GM18861 (cell line): ENCODE results near the gene TBK1.

Experiments used
- ATAC-seq: cut with Tn5 transposase; IDR thresholded peaks from one replicate; pipeline ENCODE4 v1.9.1; 2021; ENCODE audit not compliant: unreplicated experiment

The TBK1 gene

DNA sequence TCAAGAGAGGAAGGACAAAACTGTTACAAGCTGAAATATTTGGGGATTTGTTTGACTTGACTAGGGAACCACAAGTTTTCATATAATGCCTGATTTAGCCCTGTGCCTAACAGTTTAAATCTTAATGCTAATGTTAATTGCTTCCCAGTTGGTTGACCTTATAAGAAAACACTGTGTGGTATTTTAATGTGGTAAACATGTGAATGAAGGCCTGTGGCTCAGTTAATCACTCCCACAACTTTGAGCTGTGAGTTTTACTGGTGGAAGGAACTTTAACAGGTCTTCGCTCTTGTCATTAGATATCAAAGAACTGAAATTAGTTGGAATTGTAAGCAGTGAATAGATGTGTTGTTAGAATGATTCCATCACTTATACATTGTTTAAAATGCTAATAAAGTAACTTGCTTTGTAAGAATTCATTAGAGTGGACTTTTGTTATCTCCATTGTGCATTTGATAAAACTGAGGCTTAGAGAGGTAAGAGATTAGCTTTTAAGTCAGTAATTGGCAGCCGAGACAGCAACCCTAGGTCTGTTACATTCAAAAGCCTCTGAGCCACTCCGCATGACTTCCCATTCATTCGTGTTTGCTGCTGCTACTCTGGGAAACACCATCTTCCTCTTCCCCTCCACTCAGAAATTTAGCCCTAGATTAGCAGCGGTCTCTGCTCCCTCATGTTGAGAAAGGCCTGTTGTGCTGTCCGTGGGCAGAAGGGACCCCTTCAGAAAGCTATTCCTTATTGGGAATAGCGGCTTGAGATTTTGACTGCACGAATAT is 1.0 kb upstream of the TBK1 start:
- ATAC-seq, result no peak

DNA sequence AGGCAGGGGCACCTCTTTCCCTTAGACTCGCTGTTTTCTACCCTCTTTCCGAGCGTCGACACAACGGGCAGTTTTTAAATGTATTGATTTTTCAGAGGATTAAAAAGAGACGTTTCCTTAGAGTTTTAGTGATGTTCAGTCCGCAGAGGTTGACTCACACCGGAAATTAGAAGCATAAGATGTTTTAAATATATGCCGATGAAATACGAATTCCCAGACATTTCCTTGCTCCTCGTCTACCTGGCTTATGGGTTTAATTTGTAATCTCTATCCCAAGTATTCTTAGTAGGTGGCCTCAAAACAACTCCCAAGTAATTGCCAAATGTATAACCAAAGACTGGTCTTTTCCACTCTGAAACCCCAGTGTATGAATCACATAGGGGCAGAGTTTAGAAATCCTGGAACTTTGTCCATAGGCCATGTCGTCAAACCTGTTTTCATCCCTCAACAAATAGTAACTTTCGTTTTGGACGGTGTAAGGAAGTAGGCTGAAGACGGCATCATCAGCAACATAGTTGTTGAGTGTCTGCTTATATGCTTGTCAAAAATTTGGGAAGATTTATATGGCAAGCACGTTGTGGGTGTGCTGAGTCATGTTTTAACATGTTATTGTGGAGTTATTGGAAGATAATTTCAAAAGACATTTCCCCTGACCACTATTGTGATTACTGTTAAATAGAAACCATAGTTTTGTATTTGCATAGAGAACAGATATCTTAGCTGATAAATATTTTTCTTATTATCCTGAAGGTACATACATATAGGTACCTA is 824 bp downstream of the TBK1 start:
- ATAC-seq, result no peak

DNA sequence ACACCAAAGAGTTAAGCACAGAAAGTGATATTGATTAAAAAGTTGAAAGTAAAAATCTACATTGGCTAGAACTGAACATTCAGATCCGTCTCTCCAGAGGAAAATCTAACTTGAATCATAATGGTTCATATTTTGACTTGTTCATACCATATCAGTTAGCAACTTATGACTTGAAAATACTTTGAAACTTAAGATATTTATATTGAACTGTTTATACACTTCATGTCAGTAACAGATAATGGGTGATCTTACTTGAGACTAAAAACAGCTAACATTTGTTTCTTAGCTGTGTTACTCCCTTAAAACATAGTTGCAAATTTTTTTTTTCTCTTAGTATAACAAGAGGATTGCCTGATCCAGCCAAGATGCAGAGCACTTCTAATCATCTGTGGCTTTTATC is 3.6 kb downstream of the TBK1 start:
- no peak for ATAC-seq

DNA sequence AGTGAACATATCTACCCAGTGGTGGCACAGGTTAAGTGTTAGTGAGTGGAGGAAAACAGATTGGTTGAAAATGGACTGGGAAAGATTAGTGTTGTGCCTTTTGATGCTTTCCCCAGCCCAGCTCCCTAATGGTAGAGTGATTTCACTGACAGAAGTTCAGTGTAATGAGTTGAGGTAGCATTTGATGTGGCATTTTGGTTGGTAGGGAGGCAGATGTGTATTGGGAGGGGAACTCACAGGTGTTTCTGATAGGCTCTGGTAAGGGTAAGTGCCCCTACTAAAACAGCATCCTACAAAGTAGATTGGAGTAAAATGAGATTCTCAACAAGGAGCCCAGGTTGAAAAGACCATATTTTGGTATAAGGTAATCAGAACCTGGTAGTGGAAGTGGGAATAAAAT is 4.2 kb downstream of the TBK1 start:
- no peak for ATAC-seq

DNA sequence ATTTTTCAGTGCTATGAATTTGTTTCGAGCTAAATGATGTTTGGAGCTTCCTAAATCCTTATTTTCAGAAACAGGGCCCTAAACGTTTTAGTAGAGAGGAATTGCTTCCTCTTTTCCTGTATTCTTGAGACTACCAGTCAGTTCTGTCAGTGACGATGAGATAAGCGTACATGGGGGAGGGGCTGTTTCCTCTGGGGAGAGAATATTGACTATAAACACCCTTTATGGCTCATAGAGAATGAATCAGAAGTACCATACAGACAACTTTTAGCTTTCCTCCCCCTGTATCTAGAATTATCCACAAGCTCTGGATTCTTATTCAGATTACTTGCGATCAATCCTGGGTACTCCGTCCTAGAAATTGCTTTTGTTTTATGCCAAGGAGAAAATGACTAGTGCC is 5.1 kb downstream of the TBK1 start:
- ATAC-seq, result no peak

DNA sequence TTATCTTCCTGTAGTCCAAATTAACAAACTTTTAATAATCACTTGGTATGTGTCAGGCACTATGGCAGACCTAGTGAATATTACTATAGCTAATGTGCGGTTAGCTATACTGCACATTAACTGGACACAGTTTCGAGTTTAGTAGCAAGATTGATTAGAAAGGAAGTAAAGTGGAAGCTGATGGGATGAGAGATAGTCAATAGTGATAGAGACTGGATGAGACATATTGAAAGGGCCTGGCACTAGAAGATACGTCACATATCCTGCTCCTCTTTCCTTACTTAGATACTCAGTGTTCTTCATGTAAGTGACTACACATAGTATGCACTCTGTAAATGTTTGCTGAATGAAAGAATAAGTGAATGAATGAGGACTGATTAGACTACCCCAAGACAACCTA is 5.5 kb downstream of the TBK1 start:
- no peak for ATAC-seq

DNA sequence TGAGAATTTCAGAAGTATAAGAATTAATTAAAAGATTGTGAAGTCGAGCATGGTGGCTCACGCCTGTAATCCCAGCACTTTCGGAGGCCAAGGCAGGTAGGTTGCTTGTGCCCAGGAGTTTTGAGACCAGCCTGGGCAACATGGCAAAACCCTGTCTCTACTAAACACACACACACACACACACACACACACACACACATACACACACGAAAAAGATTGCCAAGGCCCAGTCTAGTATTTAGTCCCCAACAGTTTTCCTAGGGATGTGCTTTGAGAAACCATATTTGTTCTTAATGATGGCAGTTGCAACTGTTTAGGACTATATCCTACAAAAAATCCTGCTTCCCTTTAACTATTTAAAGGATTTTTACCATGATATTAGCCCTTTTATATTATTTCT is 6.0 kb downstream of the TBK1 start:
- ATAC-seq, result no peak

DNA sequence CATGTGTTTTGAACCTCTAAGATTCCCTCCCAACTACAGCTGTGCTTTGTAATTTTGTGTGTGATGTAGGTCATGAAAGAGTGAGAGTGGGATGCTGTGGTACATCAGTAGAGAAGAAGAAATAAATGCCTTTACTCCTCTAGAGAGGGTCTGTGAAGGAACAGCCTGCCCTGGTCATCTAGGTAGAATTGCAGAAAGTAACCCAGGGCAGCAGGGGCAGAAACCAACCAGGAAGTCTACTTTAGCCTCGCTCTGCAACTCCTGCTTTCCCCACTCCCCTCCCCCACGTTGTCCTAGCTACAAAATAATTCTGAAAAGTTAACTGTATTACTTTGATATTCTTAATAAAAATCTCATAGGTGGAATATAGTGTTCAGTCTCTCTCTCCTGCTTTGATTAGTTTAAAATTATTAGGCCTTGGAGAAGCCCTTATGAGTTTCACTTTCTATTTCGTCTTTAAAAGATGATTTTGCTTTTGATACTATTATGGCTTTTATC is 7.5 kb downstream of the TBK1 start:
- no peak for ATAC-seq

DNA sequence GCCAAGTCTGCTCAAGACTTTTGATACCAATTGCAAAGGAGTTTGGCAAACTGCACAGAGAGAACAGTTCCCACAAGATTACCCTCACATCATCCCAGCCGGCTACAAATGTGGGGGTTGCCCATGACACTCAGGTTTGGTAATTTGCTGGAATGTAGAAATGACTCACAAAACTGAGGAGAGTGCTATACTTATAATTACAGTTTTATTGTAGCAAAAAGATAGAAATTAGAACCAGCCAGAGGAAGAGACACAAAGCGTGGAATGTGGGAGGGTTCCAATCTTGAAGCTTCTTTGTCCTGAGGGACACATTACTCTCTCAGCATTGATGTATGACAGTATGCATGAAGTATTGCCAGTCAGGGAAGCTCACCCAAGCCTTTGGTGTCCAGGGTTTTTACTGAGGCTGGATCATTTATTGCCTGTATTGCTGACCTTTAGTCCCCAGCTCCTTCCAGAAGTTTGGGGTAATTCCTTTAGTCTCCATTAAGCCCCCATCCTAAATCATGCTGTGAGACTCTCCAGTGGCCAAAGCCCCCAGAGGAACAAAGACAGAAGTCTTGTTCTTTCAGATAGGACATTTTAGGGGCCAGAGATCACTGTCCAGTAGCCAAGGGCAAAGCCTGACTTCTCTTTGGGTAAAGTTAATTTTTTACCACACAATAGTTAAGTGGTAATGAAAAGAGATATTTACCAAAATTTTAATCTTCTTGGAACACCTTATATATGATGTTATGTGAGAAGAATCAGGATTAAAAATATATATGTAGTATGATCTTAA is 9.9 kb downstream of the TBK1 start:
- no peak for ATAC-seq

DNA sequence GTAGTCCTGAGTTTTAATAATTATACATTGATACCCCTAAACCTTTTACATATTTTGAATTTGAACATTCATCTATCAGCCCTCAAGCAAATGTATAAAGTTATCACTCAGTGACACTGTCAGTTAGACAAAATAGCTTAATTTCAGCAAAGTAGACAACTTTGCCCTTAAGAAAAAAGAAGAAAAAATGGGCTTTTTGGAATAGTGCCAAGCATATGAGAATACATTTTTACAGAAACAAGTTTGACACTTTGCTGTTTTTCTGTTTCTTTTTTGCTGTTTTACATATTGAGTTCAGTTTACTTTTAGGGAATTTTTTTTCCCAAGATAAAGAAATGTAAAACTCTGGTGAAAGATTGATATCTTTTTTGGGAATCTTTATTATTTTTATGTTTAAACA is 14.3 kb downstream of the TBK1 start:
- ATAC-seq, result no peak

DNA sequence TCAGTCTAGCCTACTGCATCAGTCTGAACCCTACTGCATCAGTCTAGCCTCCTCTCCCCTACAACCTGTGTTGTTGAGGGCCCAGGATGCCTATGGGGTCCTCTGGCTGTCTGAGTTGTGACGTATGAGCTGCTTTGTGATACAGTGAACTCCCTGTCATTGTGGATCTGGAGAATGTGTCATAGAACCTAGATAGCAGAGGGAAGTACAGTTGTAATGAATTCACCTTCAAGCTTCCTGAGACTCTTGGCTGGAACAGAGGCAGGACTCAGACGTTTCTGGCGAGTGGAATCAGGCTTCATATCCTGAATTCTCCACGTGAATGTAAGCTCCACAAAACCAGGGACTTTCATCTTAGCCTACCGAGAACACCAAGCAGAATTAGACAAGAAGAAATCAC is 17.0 kb downstream of the TBK1 start:
- ATAC-seq, result no peak

DNA sequence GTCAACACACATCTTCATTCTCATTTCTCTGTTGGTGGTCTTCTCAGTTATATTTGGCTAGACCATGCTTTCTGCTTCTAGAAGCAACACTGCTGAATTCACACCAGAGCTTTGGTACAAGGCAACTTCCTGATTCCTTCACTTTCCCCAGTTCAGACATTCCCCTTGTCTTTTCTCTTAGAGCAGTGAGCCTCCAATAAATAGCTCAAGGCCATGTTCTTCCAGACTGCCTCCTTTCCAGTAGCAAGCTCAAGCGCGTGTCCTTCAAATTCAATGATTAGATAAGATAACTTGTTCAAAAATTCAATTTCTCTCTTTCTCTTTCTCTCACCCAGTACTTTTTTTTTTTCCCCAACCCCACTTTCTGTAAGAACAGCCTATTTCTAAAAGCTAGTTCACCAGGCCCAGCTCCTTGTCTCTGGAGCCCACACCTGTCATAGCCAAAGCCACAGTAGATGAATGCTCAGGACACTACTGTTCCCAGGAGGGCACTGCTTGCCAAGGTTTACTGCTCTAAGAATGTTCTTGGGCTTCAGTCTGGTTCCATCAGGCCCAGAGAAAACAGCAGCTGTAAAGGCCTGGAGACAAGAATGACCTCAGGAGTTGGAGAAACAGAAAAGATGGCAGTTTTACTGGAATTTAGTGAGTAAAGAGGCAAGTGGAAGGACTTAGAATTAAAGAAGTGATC is 17.7 kb downstream of the TBK1 start:
- no peak for ATAC-seq

DNA sequence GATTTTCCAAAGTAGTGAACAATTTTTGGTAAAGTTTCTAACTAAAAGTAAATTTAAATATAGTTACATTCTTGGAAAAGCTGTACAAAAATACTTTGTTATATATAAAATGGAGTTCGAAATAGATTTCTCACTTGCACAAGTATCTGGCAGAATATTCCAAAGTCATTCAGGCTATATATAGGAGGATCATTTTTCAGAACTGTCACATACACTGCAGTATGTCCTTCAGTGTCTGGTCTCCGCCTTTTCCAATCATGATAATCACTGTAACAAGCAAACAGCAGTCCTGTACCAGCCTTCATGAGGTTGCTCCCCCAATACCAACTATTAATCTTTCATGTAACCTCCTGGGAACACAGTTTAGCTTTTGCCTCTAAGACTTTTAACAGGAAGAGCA is 18.6 kb downstream of the TBK1 start:
- no peak for ATAC-seq

DNA sequence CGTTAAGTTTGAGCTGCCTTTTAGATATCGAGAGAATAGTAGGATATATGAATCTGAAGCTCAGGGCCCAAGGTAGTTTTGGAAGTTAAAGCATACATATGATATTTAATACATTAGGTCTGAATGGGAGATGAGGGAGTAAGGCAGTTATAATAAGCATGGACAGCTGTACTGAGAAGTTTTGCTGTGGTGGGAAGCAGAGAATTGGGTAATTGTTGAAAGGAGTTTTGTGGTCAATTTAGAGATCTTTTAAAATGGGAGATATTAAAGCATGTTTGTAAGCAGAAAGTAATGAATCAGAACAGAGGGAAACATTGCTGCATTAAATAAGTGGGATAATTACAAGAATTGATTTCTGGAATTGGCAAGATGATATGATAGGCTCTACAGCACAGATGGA is 21.3 kb downstream of the TBK1 start:
- ATAC-seq, result no peak

DNA sequence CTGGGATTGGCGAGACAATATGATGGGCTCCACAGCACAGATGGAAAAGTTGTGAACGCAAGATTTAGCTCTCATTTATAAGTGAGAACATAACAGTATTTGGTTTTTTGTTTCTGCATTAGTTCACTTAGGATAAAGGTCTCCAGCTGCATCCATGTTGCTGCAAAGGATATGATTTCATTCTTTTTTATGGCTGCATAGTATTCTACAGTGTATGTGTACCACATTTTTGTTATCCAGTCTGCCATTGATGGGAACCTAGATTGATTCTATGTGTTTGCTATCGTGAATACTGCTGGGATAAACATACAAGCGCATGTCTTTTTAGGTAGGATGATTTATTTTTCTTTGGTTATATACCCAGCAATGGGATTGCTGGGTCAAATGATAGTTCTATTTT is 23.6 kb downstream of the TBK1 start:
- no peak for ATAC-seq

DNA sequence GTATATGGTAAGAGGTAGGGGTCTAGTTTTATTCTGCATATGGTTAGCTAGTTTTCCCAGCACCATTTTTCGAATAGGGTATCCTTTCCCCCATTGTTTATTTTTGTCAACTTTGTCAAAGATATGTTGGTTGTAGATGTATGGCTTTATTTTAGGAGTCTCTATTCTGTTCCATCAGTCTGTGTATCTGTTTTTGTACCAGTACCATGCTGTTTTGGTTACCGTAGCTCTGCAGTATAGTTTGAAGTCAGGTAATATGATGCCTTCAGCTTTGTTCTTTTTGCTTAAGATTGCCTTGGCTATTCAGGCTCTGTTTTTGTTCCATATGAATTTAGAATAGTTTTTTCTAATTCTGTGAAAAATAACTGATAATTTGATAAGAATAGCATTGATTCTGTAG is 24.9 kb downstream of the TBK1 start:
- no peak for ATAC-seq

DNA sequence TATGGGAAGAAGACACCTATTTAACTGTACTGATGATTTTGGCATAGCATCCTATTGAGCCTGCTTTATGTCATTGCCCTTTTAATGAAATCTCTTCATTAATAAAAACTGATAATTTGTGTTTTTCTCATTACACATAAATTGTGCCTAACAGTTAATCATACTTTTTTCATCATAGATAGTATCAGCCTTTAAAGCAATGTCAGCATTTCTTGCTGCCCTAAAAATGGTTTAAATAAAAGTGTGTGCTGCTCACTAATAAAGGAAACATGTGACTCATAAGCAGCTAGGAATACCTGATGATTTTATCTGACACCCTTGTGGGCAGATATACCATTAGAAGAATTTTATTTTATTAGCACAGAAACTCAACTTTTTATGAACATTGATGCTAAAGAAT is 26.7 kb downstream of the TBK1 start:
- ATAC-seq, result no peak

DNA sequence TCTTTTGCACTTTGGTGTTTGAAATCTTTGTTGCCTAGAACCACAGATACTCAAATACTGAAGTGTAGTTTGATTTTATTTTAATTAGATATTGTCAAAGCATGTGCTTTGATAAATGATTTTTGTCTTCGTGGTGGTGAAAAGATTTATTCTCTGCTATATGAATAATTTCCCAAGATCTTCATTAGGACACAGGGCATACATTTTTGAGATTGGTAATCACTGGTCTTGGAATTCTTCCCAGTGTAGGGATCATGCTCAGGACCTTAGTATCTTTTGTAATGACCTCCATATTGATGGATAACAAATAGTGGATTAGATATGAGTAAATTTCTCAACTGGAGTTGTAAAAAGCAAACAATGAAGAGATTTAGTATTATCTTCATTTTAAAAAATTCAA is 28.2 kb downstream of the TBK1 start:
- no peak for ATAC-seq

DNA sequence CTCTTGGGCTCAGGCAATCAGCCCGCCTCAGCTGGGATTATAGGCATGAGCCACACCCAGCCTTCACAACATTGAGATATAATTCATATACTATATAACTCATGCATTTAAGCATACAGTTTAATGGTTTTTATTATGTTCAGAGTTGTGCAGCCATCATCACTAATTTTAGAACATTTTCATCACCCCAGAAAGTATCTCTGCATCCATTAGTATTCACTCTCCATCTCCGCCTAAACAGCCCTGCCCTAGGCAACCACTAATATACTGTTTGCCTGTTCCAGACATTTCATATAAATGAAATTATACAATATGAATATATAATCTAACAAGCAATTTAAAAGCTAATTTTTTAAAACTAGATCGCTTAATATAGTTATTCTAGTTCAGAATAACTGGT is 34.7 kb downstream of the TBK1 start:
- no peak for ATAC-seq

DNA sequence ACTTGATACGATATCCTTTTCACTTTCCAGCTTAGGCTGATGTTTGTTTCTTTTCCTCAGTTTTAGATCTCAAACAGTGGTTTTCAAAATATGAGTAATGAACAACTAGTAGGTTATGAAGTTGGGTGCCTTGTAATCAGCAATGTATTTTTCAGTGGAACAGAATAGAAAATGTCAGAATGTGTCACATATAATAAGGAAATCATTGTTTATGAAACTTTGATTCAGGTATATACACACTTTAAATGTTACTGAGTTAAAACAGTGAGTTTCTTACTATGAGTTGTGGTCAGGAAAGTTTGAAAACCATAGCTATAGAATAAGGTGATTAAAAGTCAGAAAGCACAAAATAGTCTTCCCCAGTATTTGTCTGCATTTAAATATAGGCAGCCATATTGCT is 39.8 kb downstream of the TBK1 start:
- ATAC-seq, result no peak

DNA sequence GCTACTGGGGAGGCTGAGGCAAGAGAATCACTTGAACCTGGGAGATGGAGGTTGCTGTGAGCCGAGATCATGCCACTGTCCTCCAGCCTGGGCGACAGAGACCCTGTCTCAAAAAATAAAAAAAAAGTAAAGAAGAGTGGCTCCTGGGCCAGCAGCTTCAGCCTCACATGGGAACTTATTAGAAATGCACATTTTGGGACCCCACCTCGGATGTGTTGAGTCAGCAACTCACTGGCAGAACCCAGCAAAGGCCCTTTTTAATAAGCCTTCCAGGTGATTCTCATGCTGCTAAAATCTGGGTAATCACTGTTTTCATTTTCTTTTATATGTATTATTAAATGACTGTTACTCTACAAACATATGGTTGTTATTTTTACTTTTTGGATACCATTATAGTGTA is 41.6 kb downstream of the TBK1 start:
- ATAC-seq, result no peak
